ENCODE measurements around the gene CDH12. TPM values are rescaled to one million over a fixed set of nuclear protein-coding genes. Genes with fewer than 3 reads are reported as not detected.

The CDH12 gene
- total RNA-seq, 2 donors from 2014 or later = 0.90 to 1.9 TPM

GRCh38 chr5:22699319-22699718 lies 153.8 kb downstream of the CDH12 start:
- H3K27me3 Mint-ChIP-seq (ENCODE audit: insufficient read depth) = no peaks in the 10 kb centered on the region
- Histone ChIP-seq H3K4me1 (ENCODE audit: control insufficient read depth, insufficient read depth, low read length) (no peaks in the 10 kb centered on the region), H3K36me3 (ENCODE audit: control insufficient read depth, insufficient read depth, low read length) (no peaks in the 10 kb centered on the region), H3K9ac (ENCODE audit: extremely low read depth, low read length, poor library complexity, severe bottlenecking) (no peak overlapping the region), H3K27ac (ENCODE audit: low read depth, low read length) (no peak overlapping the region), H3K27me3 (ENCODE audit: control insufficient read depth, insufficient read depth, low read length, poor library complexity, severe bottlenecking) (no peaks in the 10 kb centered on the region), H3K9me3 (ENCODE audit: control insufficient read depth, low read length) (no peaks in the 10 kb centered on the region), H3K4me3 (ENCODE audit: low read length) (no peak overlapping the region)
- TF ChIP-seq CTCF (conservative IDR thresholded peaks at IDR 0.05) = peak; percentile 72
- no peak overlapping the region for H3K27ac Mint-ChIP-seq
- H3K36me3 Mint-ChIP-seq (ENCODE audit: low read depth) = no peaks in the 10 kb centered on the region
- no peaks in the 10 kb centered on the region for H3K9me3 Mint-ChIP-seq
- no peak overlapping the region for H3K4me3 Mint-ChIP-seq
- 73 to 84% methylated on average over 3 to 5 of the region's 5 CpGs for WGBS, 2 experiments (ENCODE audit: insufficient coverage in 1 of 2, insufficient read length in 1 of 2)
- no peaks in the 10 kb centered on the region for H3K4me1 Mint-ChIP-seq
- DNase-seq = no peak

GRCh38 chr5:22693121-22693520 lies 160.0 kb downstream of the CDH12 start:
- no peak for TF ChIP-seq CTCF (conservative IDR thresholded peaks at IDR 0.05)
- 70 to 100% methylated on average over 1 to 4 of the region's 4 CpGs for WGBS, 2 experiments (ENCODE audit: insufficient coverage in 1 of 2, insufficient read length in 1 of 2)
- Mint-ChIP-seq H3K27ac (no peak overlapping the region), H3K4me3 (no peak overlapping the region), H3K9me3 (no peaks in the 10 kb centered on the region), H3K27me3 (ENCODE audit: insufficient read depth) (no peaks in the 10 kb centered on the region), H3K4me1 (no peaks in the 10 kb centered on the region), H3K36me3 (ENCODE audit: low read depth) (no peaks in the 10 kb centered on the region)
- no peak for DNase-seq
- Histone ChIP-seq H3K4me3 (ENCODE audit: low read length) (no peak overlapping the region), H3K27ac (ENCODE audit: low read depth, low read length) (no peak overlapping the region), H3K4me1 (ENCODE audit: control insufficient read depth, insufficient read depth, low read length) (no peaks in the 10 kb centered on the region), H3K36me3 (ENCODE audit: control insufficient read depth, insufficient read depth, low read length) (no peaks in the 10 kb centered on the region), H3K9ac (ENCODE audit: extremely low read depth, low read length, poor library complexity, severe bottlenecking) (no peak overlapping the region), H3K27me3 (ENCODE audit: control insufficient read depth, insufficient read depth, low read length, poor library complexity, severe bottlenecking) (no peaks in the 10 kb centered on the region), H3K9me3 (ENCODE audit: control insufficient read depth, low read length) (no peaks in the 10 kb centered on the region)

GRCh38 chr5:22683050-22683449 lies 170.1 kb downstream of the CDH12 start:
- H3K27me3 Mint-ChIP-seq (ENCODE audit: insufficient read depth) = no peaks in the 10 kb centered on the region
- H3K9ac ChIP-seq (ENCODE audit: extremely low read depth, low read length, poor library complexity, severe bottlenecking) = no peak overlapping the region
- H3K4me1 ChIP-seq (ENCODE audit: control insufficient read depth, insufficient read depth, low read length) = no peaks in the 10 kb centered on the region
- no peaks in the 10 kb centered on the region for H3K36me3 Mint-ChIP-seq (ENCODE audit: low read depth)
- no peaks in the 10 kb centered on the region for H3K9me3 Mint-ChIP-seq
- no peaks in the 10 kb centered on the region for H3K4me1 Mint-ChIP-seq
- H3K36me3 ChIP-seq (ENCODE audit: control insufficient read depth, insufficient read depth, low read length) = no peaks in the 10 kb centered on the region
- no peak for TF ChIP-seq CTCF (conservative IDR thresholded peaks at IDR 0.05)
- DNase-seq = no peak
- H3K27ac ChIP-seq (ENCODE audit: low read depth, low read length) = no peak overlapping the region
- no peaks in the 10 kb centered on the region for H3K9me3 ChIP-seq (ENCODE audit: control insufficient read depth, low read length)
- no peak overlapping the region for H3K4me3 ChIP-seq (ENCODE audit: low read length)
- H3K27ac Mint-ChIP-seq = no peak overlapping the region
- no peaks in the 10 kb centered on the region for H3K27me3 ChIP-seq (ENCODE audit: control insufficient read depth, insufficient read depth, low read length, poor library complexity, severe bottlenecking)
- WGBS, 2 experiments (ENCODE audit: insufficient coverage in 1 of 2, insufficient read length in 1 of 2) = 92 to 100% methylated on average over 1 to 2 of the region's 2 CpGs
- no peak overlapping the region for H3K4me3 Mint-ChIP-seq

Data from endodermal cell (in vitro differentiated cells).